Stimulated activated CD4-positive, alpha-beta T cell treated with anti-CD3 and anti-CD28 coated beads, Interleukin-4, amount 100 ng/mL, for 24 hours (primary cell): ENCODE data around the gene H2AZ2.
"Not testable (repeated sequence)": the region's sequence is repeated elsewhere in the genome, so short reads cannot be mapped to it uniquely, and the experiment has no call there.

Experiments used
- DNase-seq: peaks from one replicate; pipeline ENCODE4 v3.0.0-alpha.2; 2020

Gene H2AZ2

GRCh38 chr7:44811093-44811492, 36.8 kb downstream of the H2AZ2 start:
- no peak for DNase-seq

GRCh38 chr7:44808914-44809393, 38.9 kb downstream of the H2AZ2 start:
- no peak for DNase-seq

GRCh38 chr7:44805950-44806349, 41.9 kb downstream of the H2AZ2 start:
- no peak for DNase-seq

GRCh38 chr7:44803828-44804519, 43.9 kb downstream of the H2AZ2 start:
- not testable (repeated sequence) for DNase-seq

- DNase-seq = no peak
These were observed 45.4 kb downstream of the H2AZ2 start for GRCh38 chr7:44802418-44803025.

- DNase-seq = no peak
These were observed 46.0 kb downstream of the H2AZ2 start for GRCh38 chr7:44801890-44802289.

- DNase-seq = no peak
These were observed 47.9 kb downstream of the H2AZ2 start for GRCh38 chr7:44799939-44800338.

GRCh38 chr7:44798649-44799305, 49.1 kb downstream of the H2AZ2 start:
- no peak for DNase-seq

- DNase-seq = peak; percentile 86
These were observed 50.3 kb downstream of the H2AZ2 start for GRCh38 chr7:44797329-44798258.

GRCh38 chr7:44796504-44797328, 51.2 kb downstream of the H2AZ2 start, which contains the start of gene PPIA:
PPIA (plus strand) TSS chr7:44796681; CDS start chr7:44796725, 44 bp downstream.
- DNase-seq = peak; percentile 99

- DNase-seq = no peak
These were observed 51.8 kb downstream of the H2AZ2 start for GRCh38 chr7:44796034-44796503.

GRCh38 chr7:44794331-44794730, 53.6 kb downstream of the H2AZ2 start:
- DNase-seq = no peak

- no peak for DNase-seq
These were observed 54.0 kb downstream of the H2AZ2 start for GRCh38 chr7:44793919-44794318.

- DNase-seq = no peak
These were observed 56.3 kb downstream of the H2AZ2 start for GRCh38 chr7:44791278-44792219.

- no peak for DNase-seq
These were observed 57.9 kb downstream of the H2AZ2 start for GRCh38 chr7:44789990-44790389.

GRCh38 chr7:44787762-44788161, 60.1 kb downstream of the H2AZ2 start:
- DNase-seq = no peak

- DNase-seq = no peak
These were observed 60.8 kb downstream of the H2AZ2 start for GRCh38 chr7:44787041-44787440.

GRCh38 chr7:44785218-44785617, 62.7 kb downstream of the H2AZ2 start:
- DNase-seq = not testable (repeated sequence)

GRCh38 chr7:44784364-44784763, 63.5 kb downstream of the H2AZ2 start:
- DNase-seq = no peak

GRCh38 chr7:44783407-44783806, 64.5 kb downstream of the H2AZ2 start:
- DNase-seq = no peak

GRCh38 chr7:44782460-44782859, 65.4 kb downstream of the H2AZ2 start:
- DNase-seq = no peak
